Stomach (tissue), 4 donors: ENCODE results near the gene MLXIP.

Source experiments
- CTCF ChIP-seq, 7 experiments: fragments of 450-650 bp in 4 of 7; fragments of 200-600 bp in 3 of 7; sonication (generic) in 3 of 7; IDR thresholded peaks; one replicate each; pipeline ENCODE4 v1.5.1; 2016 to 2019; ENCODE audit warnings: antibody characterized with exemption in 7 of 7, control low read depth in 2 of 7, mild to moderate bottlenecking in 1 of 7
- POLR2AphosphoS5 ChIP-seq, 3 donors: sonication (generic); formaldehyde crosslinking; IDR thresholded peaks; one replicate each; pipeline ENCODE4 v1.6.1; 2016; ENCODE audit warnings: antibody characterized with exemption in 3 of 3

- TF ChIP-seq POLR2AphosphoS5 (IDR thresholded peaks at IDR 0.05) (peak; percentile 10 to 67 (median 44)), CTCF (IDR thresholded peaks at IDR 0.05) (peak in 1 of 7 experiments; percentile 31)
Measured at GRCh38 chr12:122064025-122064777, 14.4 kb upstream of the MLXIP start.
